Loucy (cell line): ENCODE data around the gene LOXL1.

Experiments
- H2AFZ ChIP-seq: fragments of 200-600 bp; sonication (generic); 2 replicates; pipeline ENCODE4 v1.6.0; 2016; ENCODE audit warnings: antibody characterized with exemption, mild to moderate bottlenecking, low read length, moderate library complexity
- H3F3A ChIP-seq: fragments of 200-600 bp; 2 replicates; pipeline ENCODE4 v1.6.0; 2016; ENCODE audit warnings: antibody characterized with exemption, low read depth, mild to moderate bottlenecking
- H3K27me3 ChIP-seq: fragments of 200-600 bp; sonication (generic); 2 replicates; pipeline ENCODE4 v1.6.1; 2014; ENCODE audit warnings: low read length, mild to moderate bottlenecking; ENCODE audit not compliant: insufficient read depth, poor library complexity, severe bottlenecking
- H3K36me3 ChIP-seq: fragments of 200-600 bp; sonication (generic); 2 replicates; pipeline ENCODE4 v1.6.1; 2016; ENCODE audit warnings: low read length; ENCODE audit not compliant: insufficient read depth
- H3K4me1 ChIP-seq: fragments of 200-600 bp; sonication (generic); 2 replicates; pipeline ENCODE4 v1.5.1; 2014; ENCODE audit warnings: low read length, mild to moderate bottlenecking; ENCODE audit not compliant: insufficient read depth, poor library complexity, severe bottlenecking
- H3K4me2 ChIP-seq: fragments of 200-600 bp; sonication (generic); 2 replicates; pipeline ENCODE4 v1.6.0; 2014; ENCODE audit warnings: antibody characterized with exemption, low read length, low read depth, mild to moderate bottlenecking; ENCODE audit not compliant: poor library complexity, severe bottlenecking
- H3K4me3 ChIP-seq: fragments of 200-600 bp; sonication (generic); 2 replicates; pipeline ENCODE4 v1.5.1; 2014; ENCODE audit warnings: low read length, mild to moderate bottlenecking, mixed read lengths; ENCODE audit not compliant: poor library complexity, severe bottlenecking
- H3K79me2 ChIP-seq: fragments of 200-600 bp; sonication (generic); 2 replicates; pipeline ENCODE4 v1.6.1; 2014; ENCODE audit warnings: low read length; ENCODE audit not compliant: insufficient read depth
- H3K9ac ChIP-seq: fragments of 200-600 bp; sonication (generic); 2 replicates; pipeline ENCODE4 v1.6.0; 2014; ENCODE audit warnings: mild to moderate bottlenecking, low read depth, low read length, moderate library complexity; ENCODE audit not compliant: poor library complexity, severe bottlenecking
- H3K9me2 ChIP-seq: fragments of 200-600 bp; sonication (generic); replicated peaks from 2 replicates; pipeline ENCODE4 v1.6.1; 2016; ENCODE audit warnings: low read depth, low read length, mixed read lengths
- H3K9me3 ChIP-seq: fragments of 200-600 bp; sonication (generic); 2 replicates; pipeline ENCODE4 v1.6.1; 2014; ENCODE audit warnings: mild to moderate bottlenecking, antibody characterized with exemption, low read length, low read depth; ENCODE audit not compliant: insufficient read depth
- H4K20me1 ChIP-seq: fragments of 200-600 bp; sonication (generic); 2 replicates; pipeline ENCODE4 v1.6.0; 2014; ENCODE audit warnings: antibody characterized with exemption, low read length, mild to moderate bottlenecking; ENCODE audit not compliant: insufficient read depth, poor library complexity, severe bottlenecking
- EZH2phosphoT487 ChIP-seq: fragments of 200-600 bp; IDR thresholded peaks from 2 replicates; pipeline ENCODE4 v1.6.1; 2018; ENCODE audit warnings: antibody characterized with exemption, mild to moderate bottlenecking, moderate library complexity, borderline replicate concordance
- TF ChIP-seq, protein P1 (sequence below): fragments of 200-600 bp; sonication (generic); conservative IDR thresholded peaks from 2 replicates; pipeline ENCODE4 v1.5.1; 2014; ENCODE audit warnings: mild to moderate bottlenecking, antibody characterized with exemption, low read length

The LOXL1 gene

DNA sequence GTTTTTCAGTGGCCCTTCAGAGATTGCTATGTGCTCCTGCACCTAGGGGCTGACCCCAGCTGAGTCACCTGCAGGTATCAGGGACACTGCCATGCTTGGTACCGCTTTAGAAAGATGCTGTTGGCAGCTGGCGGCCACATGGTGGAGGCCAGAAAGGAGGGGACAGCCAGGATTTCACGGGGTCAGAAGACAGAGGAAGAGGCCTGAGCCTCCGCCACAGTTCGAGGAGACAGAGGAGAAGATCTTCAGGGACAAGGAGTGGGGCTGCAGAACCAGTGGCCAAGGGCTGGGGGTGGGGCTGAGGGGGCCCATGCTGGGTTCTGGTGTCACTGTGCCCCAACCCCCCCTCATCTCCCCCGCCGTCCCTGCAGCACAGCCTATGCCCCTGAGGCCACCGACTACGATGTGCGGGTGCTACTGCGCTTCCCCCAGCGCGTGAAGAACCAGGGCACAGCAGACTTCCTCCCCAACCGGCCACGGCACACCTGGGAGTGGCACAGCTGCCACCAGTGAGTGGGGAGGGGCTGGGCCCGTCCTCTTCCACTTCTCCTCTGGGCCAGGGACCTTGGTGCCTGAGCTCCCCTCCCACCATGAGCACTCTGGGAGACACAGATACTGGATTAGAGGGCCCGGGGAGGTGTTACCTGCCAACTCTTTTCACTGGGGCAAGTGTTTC is 19.9 kb downstream of the LOXL1 start:
- Histone ChIP-seq H3K9me3 (no peaks in the 10 kb centered on the region), H3K4me2 (no peak overlapping the region), H3K36me3 (no peaks in the 10 kb centered on the region), H3F3A (no peaks in the 10 kb centered on the region), H3K4me3 (no peak overlapping the region), H3K9ac (no peak overlapping the region), H3K27me3 (no peaks in the 10 kb centered on the region), H3K9me2 (no peaks in the 10 kb centered on the region), H2AFZ (no peak overlapping the region), H3K79me2 (no peaks in the 10 kb centered on the region), H4K20me1 (no peaks in the 10 kb centered on the region), H3K4me1 (peaks cover 42% of the 10 kb centered on the region)
- TF ChIP-seq, protein P1, sequence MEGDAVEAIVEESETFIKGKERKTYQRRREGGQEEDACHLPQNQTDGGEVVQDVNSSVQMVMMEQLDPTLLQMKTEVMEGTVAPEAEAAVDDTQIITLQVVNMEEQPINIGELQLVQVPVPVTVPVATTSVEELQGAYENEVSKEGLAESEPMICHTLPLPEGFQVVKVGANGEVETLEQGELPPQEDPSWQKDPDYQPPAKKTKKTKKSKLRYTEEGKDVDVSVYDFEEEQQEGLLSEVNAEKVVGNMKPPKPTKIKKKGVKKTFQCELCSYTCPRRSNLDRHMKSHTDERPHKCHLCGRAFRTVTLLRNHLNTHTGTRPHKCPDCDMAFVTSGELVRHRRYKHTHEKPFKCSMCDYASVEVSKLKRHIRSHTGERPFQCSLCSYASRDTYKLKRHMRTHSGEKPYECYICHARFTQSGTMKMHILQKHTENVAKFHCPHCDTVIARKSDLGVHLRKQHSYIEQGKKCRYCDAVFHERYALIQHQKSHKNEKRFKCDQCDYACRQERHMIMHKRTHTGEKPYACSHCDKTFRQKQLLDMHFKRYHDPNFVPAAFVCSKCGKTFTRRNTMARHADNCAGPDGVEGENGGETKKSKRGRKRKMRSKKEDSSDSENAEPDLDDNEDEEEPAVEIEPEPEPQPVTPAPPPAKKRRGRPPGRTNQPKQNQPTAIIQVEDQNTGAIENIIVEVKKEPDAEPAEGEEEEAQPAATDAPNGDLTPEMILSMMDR = no peak
- no peak for TF ChIP-seq EZH2phosphoT487

DNA sequence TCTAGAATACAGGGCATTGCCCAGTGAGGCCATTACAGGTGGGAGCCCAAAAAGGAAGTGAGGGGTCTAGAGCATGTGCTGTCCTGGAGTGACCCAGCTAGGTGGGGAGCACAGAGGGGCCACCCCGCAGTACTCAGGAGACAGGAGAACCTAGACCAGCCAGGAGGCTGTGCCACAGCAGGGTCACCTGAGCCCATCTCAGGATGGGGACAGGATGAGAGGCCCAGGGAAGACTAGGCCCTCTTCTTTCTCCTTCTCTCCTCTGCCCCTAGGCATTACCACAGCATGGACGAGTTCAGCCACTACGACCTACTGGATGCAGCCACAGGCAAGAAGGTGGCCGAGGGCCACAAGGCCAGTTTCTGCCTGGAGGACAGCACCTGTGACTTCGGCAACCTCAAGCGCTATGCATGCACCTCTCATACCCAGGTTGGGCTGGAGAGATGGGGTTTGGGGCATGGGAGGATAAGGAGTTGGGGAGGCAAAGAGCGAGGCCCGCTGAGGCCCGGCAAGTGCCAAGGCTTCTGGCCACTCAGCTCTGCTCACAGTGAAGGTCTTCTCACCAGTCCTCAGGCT is 20.6 kb downstream of the LOXL1 start:
- no peaks in the 10 kb centered on the region for H3K36me3 ChIP-seq

DNA sequence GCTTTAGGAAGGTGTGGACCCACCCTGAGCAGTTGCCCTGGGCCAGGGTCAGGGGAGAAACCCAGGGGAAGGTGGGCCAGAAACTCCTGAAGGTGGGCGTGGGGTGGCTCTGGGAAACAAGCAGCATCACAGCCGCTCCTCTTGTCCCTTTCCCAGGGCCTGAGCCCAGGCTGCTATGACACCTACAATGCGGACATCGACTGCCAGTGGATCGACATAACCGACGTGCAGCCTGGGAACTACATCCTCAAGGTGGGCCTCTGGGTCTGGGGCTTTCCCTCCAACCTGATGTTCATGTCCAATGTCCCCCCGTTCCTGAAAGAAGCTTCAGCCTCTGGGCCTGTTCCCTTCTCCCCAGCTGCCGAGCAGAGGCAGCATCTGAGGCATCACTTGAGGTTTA is 21.4 kb downstream of the LOXL1 start:
- no peaks in the 10 kb centered on the region for H3K36me3 ChIP-seq
- H3F3A ChIP-seq = no peaks in the 10 kb centered on the region
- H4K20me1 ChIP-seq = no peaks in the 10 kb centered on the region
- no peak overlapping the region for H3K4me3 ChIP-seq
- H3K27me3 ChIP-seq = no peaks in the 10 kb centered on the region
- H3K9me3 ChIP-seq = no peaks in the 10 kb centered on the region
- no peaks in the 10 kb centered on the region for H3K9me2 ChIP-seq
- peaks cover 39% of the 10 kb centered on the region for H3K4me1 ChIP-seq
- no peak overlapping the region for H2AFZ ChIP-seq
- no peaks in the 10 kb centered on the region for H3K79me2 ChIP-seq
- H3K9ac ChIP-seq = no peak overlapping the region
- no peak for TF ChIP-seq EZH2phosphoT487
- TF ChIP-seq, protein P1 = no peak
- no peak overlapping the region for H3K4me2 ChIP-seq

More for the DNA sequence above, 20.6 kb downstream of the LOXL1 start:
- Histone ChIP-seq H3F3A (no peaks in the 10 kb centered on the region), H3K9me2 (no peaks in the 10 kb centered on the region), H3K79me2 (no peaks in the 10 kb centered on the region), H3K4me1 (peaks cover 42% of the 10 kb centered on the region), H3K27me3 (no peaks in the 10 kb centered on the region), H3K4me2 (no peak overlapping the region), H2AFZ (no peak overlapping the region), H3K9ac (no peak overlapping the region), H3K9me3 (no peaks in the 10 kb centered on the region), H3K4me3 (no peak overlapping the region), H4K20me1 (no peaks in the 10 kb centered on the region)
- TF ChIP-seq, protein P1 = no peak
- no peak for TF ChIP-seq EZH2phosphoT487
